Endodermal cell (in vitro differentiated cells): ENCODE data around the gene SEH1L. TPM values are rescaled to one million over a fixed set of nuclear protein-coding genes. Genes with fewer than 3 reads are reported as not detected.
"Not testable (repeated sequence)": the region's sequence is repeated elsewhere in the genome, so short reads cannot be mapped to it uniquely, and the experiment has no call there.

Experiments
- DNase-seq: peaks from one replicate; pipeline ENCODE4 v3.0.0-alpha.2; 2017
- H3K27ac ChIP-seq: 2 replicates; pipeline ENCODE4 v1.5.1; 2013; ENCODE audit warnings: mild to moderate bottlenecking, low read depth, low read length, moderate library complexity
- H3K27me3 ChIP-seq: 2 replicates; pipeline ENCODE4 v1.6.1; 2013; ENCODE audit warnings: mild to moderate bottlenecking, low read length, moderate library complexity; ENCODE audit not compliant: insufficient read depth, control insufficient read depth, poor library complexity, severe bottlenecking
- H3K36me3 ChIP-seq: 2 replicates; pipeline ENCODE4 v1.7.0; 2013; ENCODE audit warnings: mild to moderate bottlenecking, low read length, moderate library complexity; ENCODE audit not compliant: control insufficient read depth, insufficient read depth
- H3K4me1 ChIP-seq: one replicate; pipeline ENCODE4 v1.7.0; 2013; ENCODE audit warnings: low read length; ENCODE audit not compliant: control insufficient read depth, insufficient read depth
- H3K4me3 ChIP-seq: 2 replicates; pipeline ENCODE4 v1.5.1; 2013; ENCODE audit warnings: mild to moderate bottlenecking, low read length, moderate library complexity
- H3K9ac ChIP-seq: 2 replicates; pipeline ENCODE4 v1.6.1; 2013; ENCODE audit warnings: mild to moderate bottlenecking, low read length, moderate library complexity; ENCODE audit not compliant: poor library complexity, severe bottlenecking; ENCODE audit errors: extremely low read depth
- H3K9me3 ChIP-seq: 2 replicates; pipeline ENCODE4 v1.6.1; 2013; ENCODE audit warnings: mild to moderate bottlenecking, low read length, moderate library complexity; ENCODE audit not compliant: control insufficient read depth
- H3K27ac Mint-ChIP-seq: 2 replicates; pipeline ENCODE4 v1.8.0; 2020; ENCODE audit warnings: mixed read lengths
- H3K27me3 Mint-ChIP-seq: 2 replicates; pipeline ENCODE4 v1.8.0; 2021; ENCODE audit warnings: mild to moderate bottlenecking, mixed read lengths; ENCODE audit not compliant: insufficient read depth
- H3K36me3 Mint-ChIP-seq: 2 replicates; pipeline ENCODE4 v1.8.0; 2020; ENCODE audit warnings: low read depth, mixed read lengths
- H3K4me1 Mint-ChIP-seq: 2 replicates; pipeline ENCODE4 v1.8.0; 2020; ENCODE audit warnings: mixed read lengths
- H3K4me3 Mint-ChIP-seq: 2 replicates; pipeline ENCODE4 v1.8.0; 2020; ENCODE audit warnings: mild to moderate bottlenecking, moderate library complexity, mixed read lengths
- H3K9me3 Mint-ChIP-seq: 2 replicates; pipeline ENCODE4 v1.8.0; 2020; ENCODE audit warnings: mild to moderate bottlenecking, mixed read lengths
- WGBS, 2 experiments: methylation state at CpG; one replicate each; pipeline versions ENCODE4 v1.1.5 to v1.1.7; 2013; ENCODE audit warnings: missing lambda C conversion rate in 2 of 2, mixed read lengths in 1 of 2; ENCODE audit not compliant: insufficient coverage in 1 of 2, insufficient read length in 1 of 2; 5-methylcytosine and 5-hydroxymethylcytosine counted together
- total RNA-seq, 2 donors: library from RNA; stranded (reverse); fragmentation: NEBNext Ultra II Directional in 1 of 2; extraction: Animal tissue kit (Norgen Biotek cat#: 25700) in 1 of 2; gene quantifications; 2 replicates in 1 of 2; 3 replicates in 1 of 2; pipeline ENCODE4 v1.2.1, GENCODE V29; 2021
- TF ChIP-seq, protein P1 (sequence below): fragments of 200-600 bp; sonication (generic); conservative IDR thresholded peaks from 2 replicates; pipeline ENCODE4 v1.5.0; 2021; ENCODE audit warnings: antibody characterized with exemption, mild to moderate bottlenecking

The SEH1L gene
- total RNA-seq, 2 donors from 2014 or later: 58.4 to 63.0 TPM

DNA sequence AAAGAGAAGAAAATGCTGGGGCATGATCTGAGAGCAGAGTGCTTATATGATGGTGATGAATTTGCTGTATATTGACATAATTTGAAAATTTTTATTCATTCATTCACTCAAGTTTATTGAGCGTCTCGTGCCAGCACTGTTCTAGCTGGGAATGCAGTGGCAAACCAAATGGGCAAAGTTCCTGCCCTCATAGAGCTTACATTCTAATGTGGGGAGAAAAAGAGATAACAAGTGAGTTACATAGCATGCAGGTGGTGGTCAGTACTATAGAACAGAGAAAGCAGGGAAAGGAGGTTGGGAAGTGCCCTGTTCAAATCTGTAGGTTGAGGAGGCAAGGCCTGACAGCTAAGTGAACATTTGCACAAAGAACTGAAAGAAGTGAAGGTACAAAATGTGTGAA lies 47.6 kb downstream of the SEH1L start:
- no peaks in the 10 kb centered on the region for H3K4me1 ChIP-seq
- WGBS, 2 experiments: 73% methylated on average over 2 of the region's 2 CpGs; no CpG with 5 or more reads in 1 of the 2 experiments
- no peak overlapping the region for H3K4me3 Mint-ChIP-seq
- TF ChIP-seq, protein P1, sequence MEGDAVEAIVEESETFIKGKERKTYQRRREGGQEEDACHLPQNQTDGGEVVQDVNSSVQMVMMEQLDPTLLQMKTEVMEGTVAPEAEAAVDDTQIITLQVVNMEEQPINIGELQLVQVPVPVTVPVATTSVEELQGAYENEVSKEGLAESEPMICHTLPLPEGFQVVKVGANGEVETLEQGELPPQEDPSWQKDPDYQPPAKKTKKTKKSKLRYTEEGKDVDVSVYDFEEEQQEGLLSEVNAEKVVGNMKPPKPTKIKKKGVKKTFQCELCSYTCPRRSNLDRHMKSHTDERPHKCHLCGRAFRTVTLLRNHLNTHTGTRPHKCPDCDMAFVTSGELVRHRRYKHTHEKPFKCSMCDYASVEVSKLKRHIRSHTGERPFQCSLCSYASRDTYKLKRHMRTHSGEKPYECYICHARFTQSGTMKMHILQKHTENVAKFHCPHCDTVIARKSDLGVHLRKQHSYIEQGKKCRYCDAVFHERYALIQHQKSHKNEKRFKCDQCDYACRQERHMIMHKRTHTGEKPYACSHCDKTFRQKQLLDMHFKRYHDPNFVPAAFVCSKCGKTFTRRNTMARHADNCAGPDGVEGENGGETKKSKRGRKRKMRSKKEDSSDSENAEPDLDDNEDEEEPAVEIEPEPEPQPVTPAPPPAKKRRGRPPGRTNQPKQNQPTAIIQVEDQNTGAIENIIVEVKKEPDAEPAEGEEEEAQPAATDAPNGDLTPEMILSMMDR: no peak
- H3K9me3 Mint-ChIP-seq: no peaks in the 10 kb centered on the region
- no peaks in the 10 kb centered on the region for H3K27me3 ChIP-seq
- peaks cover 14% of the 10 kb centered on the region for H3K36me3 ChIP-seq
- H3K27me3 Mint-ChIP-seq: no peaks in the 10 kb centered on the region
- H3K4me3 ChIP-seq: peak overlapping the region; percentile 12
- peaks cover 3% of the 10 kb centered on the region for H3K36me3 Mint-ChIP-seq
- H3K9ac ChIP-seq: no peak overlapping the region
- no peak overlapping the region for H3K27ac Mint-ChIP-seq
- no peak for DNase-seq
- H3K4me1 Mint-ChIP-seq: peaks cover 12% of the 10 kb centered on the region
- H3K27ac ChIP-seq: no peak overlapping the region
- peaks cover 6% of the 10 kb centered on the region for H3K9me3 ChIP-seq

DNA sequence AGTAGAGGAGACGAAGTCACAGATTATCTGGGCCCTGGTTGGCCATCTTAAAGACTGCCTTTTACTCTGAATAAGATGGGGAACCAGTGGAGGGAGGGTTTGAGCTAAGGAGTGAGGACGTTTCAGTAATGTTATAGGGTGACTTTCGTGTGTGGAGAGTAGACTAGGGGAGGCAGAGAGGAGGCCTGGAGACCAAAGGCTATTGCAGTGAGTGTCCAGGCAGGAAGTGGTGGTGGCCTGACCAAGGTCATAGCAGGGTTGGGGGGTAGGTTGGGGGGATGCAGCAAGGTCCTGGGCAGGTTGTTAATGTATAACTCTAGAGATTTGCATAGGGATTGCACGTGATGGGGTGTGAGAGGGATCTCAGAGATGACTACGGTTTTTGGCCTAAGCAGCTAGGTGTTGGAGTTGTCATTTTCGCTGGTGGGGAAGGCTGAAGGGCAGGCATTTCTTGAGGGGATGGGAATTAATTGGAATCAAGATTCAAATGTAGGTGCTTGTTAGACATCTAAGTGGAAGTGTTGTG lies 48.2 kb downstream of the SEH1L start:
- 87 to 100% methylated on average over 5 to 6 of the region's 6 CpGs for WGBS, 2 experiments
- H3K27me3 Mint-ChIP-seq: no peaks in the 10 kb centered on the region
- peak overlapping the region; percentile 24 for H3K4me3 ChIP-seq

DNA sequence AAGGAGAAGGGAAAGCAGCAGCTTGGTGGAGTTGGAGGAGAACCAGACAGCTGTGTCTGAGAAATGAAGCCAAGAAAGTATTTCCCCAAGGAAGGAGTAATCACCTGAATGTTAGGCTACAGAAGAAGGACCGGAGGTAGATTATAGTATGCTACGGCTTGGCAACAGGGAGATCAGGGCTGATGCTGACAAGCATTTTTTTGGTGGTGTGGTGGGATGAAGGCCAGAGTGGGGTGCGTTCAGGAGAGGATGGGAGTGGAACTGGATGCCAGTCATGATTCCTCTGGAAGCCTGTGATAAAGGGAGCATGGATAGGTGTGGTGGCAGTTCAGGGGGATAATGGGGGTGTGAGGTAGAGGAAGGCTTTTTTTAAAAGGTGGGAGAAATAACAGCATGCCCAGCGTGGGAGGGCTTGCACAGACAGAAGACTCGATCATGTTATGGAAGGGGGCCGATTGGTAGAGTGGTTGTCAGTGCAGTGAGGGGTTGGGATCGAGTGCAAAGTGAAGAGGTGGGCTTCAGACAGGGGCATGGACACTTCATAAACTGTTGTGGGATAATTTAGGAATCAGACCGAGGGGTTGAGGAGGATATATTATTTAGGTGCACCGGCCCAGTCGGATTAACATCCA lies 49.0 kb downstream of the SEH1L start:
- Histone ChIP-seq H3K27me3 (no peaks in the 10 kb centered on the region), H3K4me3 (peak overlapping the region; percentile 24), H3K27ac (no peak overlapping the region), H3K9me3 (peaks cover 6% of the 10 kb centered on the region), H3K9ac (no peak overlapping the region), H3K4me1 (no peaks in the 10 kb centered on the region), H3K36me3 (peaks cover 27% of the 10 kb centered on the region)
- Mint-ChIP-seq H3K27me3 (no peaks in the 10 kb centered on the region), H3K4me1 (peaks cover 9% of the 10 kb centered on the region), H3K9me3 (no peaks in the 10 kb centered on the region), H3K36me3 (peaks cover 4% of the 10 kb centered on the region), H3K4me3 (no peak overlapping the region), H3K27ac (no peak overlapping the region)
- 85 to 92% methylated on average over 10 of the region's 10 CpGs for WGBS, 2 experiments
- DNase-seq: no peak
- TF ChIP-seq, protein P1: no peak

More for the DNA sequence above, 48.2 kb downstream of the SEH1L start:
- H3K4me3 Mint-ChIP-seq: no peak overlapping the region
- no peaks in the 10 kb centered on the region for H3K9me3 Mint-ChIP-seq
- TF ChIP-seq, protein P1: no peak
- H3K36me3 ChIP-seq: peaks cover 19% of the 10 kb centered on the region
- no peaks in the 10 kb centered on the region for H3K27me3 ChIP-seq
- no peak overlapping the region for H3K9ac ChIP-seq
- peaks cover 9% of the 10 kb centered on the region for H3K4me1 Mint-ChIP-seq
- H3K4me1 ChIP-seq: no peaks in the 10 kb centered on the region
- peaks cover 6% of the 10 kb centered on the region for H3K9me3 ChIP-seq
- no peak overlapping the region for H3K27ac ChIP-seq
- no peak for DNase-seq
- peaks cover 4% of the 10 kb centered on the region for H3K36me3 Mint-ChIP-seq
- H3K27ac Mint-ChIP-seq: no peak overlapping the region

DNA sequence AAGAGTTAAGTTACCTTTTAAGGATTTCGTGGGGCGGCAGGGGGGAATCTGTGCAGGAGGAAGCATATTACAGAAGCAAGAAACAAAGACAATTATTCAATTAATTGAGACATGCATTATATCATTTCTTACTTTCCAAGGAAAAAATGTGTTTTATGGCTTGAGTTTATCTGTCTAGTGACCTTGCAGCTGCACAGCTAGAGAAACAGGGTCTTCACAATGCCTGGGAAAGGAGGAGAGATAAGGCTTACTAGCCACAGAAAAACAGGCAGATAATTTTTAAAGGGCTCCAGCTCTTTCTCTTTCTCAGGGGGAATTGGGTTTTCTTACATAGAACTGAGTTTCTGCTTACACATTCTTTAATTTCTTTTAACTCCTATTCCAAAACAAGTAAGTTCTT lies 49.5 kb downstream of the SEH1L start:
- not testable (repeated sequence) for H3K9me3 ChIP-seq, H3K9me3 Mint-ChIP-seq, H3K9ac ChIP-seq, DNase-seq, H3K27ac ChIP-seq, H3K4me1 ChIP-seq, H3K27me3 Mint-ChIP-seq, H3K4me3 Mint-ChIP-seq, H3K4me1 Mint-ChIP-seq, H3K36me3 Mint-ChIP-seq, H3K27ac Mint-ChIP-seq, H3K27me3 ChIP-seq
- WGBS, 2 experiments: 93% methylated on average over 2 of the region's 2 CpGs; no CpG with 5 or more reads in 1 of the 2 experiments
- peak overlapping the region; percentile 24 for H3K4me3 ChIP-seq
- peaks cover 32% of the 10 kb centered on the region for H3K36me3 ChIP-seq
